GM21360 (cell line): ENCODE measurements around the gene TPX2.
"Not testable (repeated sequence)": the region's sequence is repeated elsewhere in the genome, so short reads cannot be mapped to it uniquely, and the experiment has no call there.

Source experiments
- ATAC-seq: cut with Tn5 transposase; IDR thresholded peaks from one replicate; pipeline ENCODE4 v1.9.1; 2021; ENCODE audit warnings: mild to moderate bottlenecking, moderate library complexity; ENCODE audit not compliant: unreplicated experiment

Gene TPX2

GRCh38 chr20:31718952-31719643, 20.0 kb upstream of the TPX2 start:
- ATAC-seq, result no peak

DNA sequence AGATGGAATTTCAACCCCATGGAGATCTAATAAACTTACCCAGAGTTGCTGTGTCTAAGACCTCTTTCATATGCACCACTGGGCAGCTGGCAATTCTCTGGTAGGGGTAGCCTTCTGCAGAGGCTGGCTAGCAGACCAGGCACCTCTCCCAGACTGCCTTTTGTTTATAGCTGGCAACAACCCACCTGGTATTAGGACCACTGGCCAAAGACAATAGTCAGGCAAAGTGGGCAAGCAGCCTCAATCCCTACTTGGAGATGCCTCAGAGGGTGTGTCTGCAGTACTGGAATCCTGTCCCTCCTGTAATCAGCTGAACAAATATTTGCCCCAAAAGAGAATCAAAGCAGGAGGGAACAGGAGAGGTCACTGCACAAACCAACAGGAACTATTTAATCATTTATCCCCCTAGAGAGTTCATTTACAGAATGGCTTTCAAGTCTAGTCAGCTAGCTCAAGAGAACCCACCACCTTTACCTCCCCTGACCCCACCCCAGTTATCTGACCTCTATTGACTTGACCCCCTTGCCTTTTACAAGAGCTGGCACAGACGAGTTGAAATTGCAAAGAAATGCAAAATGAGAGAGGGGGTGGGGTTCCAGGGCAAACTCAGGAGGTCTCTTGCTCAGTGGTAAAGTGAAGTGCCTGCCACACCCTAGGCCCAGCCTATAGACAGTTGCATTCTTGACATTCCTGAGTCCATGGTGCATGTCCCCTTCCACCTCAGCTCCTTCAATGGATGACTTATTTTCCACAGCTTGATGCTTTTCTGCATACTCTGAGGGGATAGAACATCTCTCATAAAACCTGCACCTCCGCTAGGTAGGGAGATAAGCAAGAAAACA, 19.2 kb upstream of the TPX2 start:
- no peak for ATAC-seq

DNA sequence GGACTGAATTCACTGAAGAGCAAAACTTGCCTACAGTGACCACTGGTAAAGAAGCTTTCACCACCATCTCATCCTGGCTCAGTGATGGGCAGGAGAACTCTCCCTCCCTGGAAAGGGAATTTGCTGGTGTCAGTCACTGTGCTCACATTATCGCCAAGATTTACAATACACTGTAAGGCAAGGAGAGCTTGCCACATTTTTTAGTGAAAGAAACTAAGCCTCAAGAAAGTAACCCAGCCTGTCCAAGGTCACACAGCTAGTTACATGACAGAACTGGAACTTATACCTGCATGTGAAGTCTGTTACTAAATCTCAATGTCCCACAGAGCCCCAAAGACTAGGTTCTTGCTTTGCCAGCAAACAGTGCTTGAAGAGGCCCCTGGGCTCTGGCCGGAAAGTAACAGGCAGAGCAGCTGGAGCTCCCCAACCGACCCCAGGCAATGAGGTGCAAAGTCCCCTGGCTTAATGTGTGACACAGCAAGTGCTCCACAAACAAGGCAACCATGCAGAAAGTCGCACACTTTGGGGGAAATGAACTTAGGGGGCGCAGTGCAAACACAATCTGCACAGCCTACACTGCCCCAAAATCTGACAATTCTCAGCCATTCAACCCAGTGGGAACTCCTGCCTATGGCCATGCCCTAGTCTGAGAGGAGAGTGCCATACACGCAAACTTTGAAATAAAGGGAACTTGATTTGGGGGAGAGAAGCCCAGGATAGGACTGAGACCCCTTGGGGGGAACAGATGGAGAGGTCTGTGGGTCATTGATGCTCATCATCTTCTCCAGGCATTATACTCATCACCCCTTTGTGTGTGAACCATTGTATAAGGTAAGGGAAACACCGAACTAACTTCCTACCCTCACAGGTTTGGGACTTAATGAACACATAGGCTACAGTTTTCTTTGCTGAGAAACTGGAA, 18.3 kb upstream of the TPX2 start:
- ATAC-seq, result no peak

GRCh38 chr20:31721408-31722256, 17.5 kb upstream of the TPX2 start:
- ATAC-seq, result no peak

- ATAC-seq, result peak; percentile 24
Observed at GRCh38 chr20:31722257-31723068, 16.6 kb upstream of the TPX2 start, which contains the start of gene BCL2L1. Gene BCL2L1, minus strand, starts transcription at chr20:31722868. Its CDS starts 650 bp downstream, at chr20:31722218.

GRCh38 chr20:31723069-31723318, 16.1 kb upstream of the TPX2 start:
- ATAC-seq, result peak; percentile 13

GRCh38 chr20:31723319-31724078, 15.6 kb upstream of the TPX2 start:
- peak; percentile 82 for ATAC-seq

- no peak for ATAC-seq
Observed at GRCh38 chr20:31731321-31731717, 7.8 kb upstream of the TPX2 start.

GRCh38 chr20:31739550-31739977, 474 bp downstream of the TPX2 start:
- no peak for ATAC-seq

DNA sequence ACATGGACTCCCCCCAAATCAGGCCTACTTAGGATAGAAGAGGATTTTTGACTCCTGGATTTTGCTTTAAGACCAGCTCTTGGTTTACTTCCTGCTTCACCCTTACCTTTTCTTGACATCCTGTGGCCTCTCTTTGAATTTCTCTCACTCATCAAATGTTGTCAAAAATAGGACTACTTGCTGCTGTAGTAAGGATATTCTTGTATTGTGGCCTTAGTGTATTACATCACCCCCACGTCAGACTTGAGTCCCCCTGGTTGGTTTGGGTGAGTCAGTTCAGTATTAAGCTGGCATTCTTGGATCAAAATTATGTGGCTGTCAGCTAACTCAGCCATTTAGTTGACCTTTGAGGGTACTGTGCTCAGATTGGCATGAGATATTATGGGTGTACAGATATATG, 1.1 kb downstream of the TPX2 start:
- no peak for ATAC-seq

- ATAC-seq, result no peak
Observed at GRCh38 chr20:31740656-31741323, 1.7 kb downstream of the TPX2 start.

GRCh38 chr20:31746068-31746878, 7.2 kb downstream of the TPX2 start:
- no peak for ATAC-seq

DNA sequence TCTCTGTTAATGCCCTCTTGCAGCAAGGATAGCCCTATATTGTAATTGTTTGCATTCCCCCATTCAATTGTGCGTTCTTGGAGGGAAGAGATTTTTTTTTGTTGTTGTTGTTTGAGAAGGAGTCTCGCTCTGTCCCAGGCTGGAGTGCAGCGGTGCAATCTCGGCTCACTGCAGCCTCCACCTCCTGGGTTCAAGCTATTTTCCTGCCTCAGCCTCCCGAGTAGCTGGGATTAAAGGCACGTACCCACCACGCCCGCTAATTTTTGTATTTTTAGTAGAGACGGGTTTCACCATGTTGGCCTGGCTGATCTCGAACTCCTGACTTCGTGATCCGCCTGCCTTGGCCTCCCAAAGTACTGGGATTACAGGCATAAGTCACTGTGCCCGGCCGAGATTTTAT, 7.9 kb downstream of the TPX2 start:
- ATAC-seq, result not testable (repeated sequence)

DNA sequence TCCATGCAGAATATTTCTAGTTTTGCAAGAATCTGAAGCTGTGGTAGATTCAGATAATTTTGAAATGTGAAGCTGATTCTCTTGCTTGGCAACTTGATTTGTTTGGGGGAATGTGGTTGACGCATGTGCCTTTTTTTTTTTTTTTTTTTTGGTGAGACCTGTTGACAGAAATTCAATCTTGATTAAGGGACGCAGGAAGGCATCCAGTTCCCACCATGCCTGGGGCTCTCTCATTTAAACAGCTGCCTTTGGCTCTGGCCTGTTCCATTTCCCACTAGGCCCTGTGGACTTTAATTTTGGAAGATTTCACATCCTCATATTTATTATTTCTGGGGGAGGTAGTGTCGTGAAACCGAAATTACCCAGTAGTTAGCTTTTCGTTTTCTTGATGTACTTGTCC, 8.6 kb downstream of the TPX2 start:
- ATAC-seq, result no peak

- no peak for ATAC-seq
Observed at GRCh38 chr20:31749223-31749622, 10.1 kb downstream of the TPX2 start.

DNA sequence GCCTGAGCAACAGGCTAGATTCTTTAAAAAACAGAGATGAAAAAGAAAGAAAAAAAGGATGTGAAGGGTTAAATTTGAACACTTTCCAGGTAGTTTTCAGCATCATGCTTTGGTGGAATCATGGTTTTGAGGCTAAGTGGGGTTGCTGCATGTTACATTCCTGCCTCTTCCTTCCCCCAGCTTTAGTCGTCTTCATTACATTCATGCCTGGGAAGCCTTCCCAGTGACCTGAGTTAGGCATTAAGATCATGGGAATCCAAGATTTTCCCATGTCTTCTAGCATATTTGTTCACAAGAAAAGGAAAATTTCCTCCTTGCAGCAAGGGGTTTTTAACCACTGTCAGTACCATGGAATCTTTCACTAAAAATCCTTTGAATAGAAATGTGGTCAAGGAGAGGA, 12.0 kb downstream of the TPX2 start:
- ATAC-seq, result no peak

- ATAC-seq, result no peak
Observed at GRCh38 chr20:31757254-31757653, 18.2 kb downstream of the TPX2 start.

DNA sequence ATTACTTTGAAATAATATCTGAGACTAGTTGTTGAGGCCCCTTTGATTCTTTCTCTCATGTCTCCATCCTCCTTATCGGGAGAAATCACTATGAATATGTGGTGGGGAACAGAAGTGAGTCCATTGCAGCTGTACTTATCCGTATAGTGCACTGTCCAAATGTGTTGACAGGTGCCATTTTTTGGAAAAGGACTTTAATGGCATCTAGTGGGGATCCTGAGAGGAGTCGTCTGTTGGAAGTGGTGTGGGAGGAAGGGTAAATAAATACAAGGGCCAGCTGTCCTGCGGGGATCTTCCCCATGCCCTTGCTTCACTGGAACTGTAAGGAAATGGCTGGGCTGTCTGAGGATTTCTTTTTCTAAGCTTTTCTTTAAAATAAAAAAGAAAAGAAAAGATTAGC, 19.4 kb downstream of the TPX2 start:
- ATAC-seq, result no peak
